H1 (cell line): Measurements from ENCODE around the gene DARS1. TPM values are rescaled to one million over a fixed set of nuclear protein-coding genes. Genes with fewer than 3 reads are reported as not detected.

Experiments
- CTCF ChIA-PET: fragments of 300-600 bp; sonication (Branson Sonifier 250); formaldehyde crosslinking; loops from one replicate; lab custom pipeline; 2021; ENCODE audit not compliant: partially characterized antibody; lab: Charles Lee
- POLR2A ChIA-PET: fragments of 300-600 bp; sonication (Branson Sonifier 250); formaldehyde crosslinking; loops from one replicate; lab custom pipeline; 2021; ENCODE audit warnings: inconsistent platforms; ENCODE audit not compliant: partially characterized antibody; lab: Charles Lee
- DNase-seq, 2 experiments: peaks; one replicate each; pipeline versions ENCODE4 v3.0.0 to v3.0.0-alpha.2; 2010 to 2022; ENCODE audit warnings: low spot score in 2 of 2, low read depth in 1 of 2, mixed read lengths in 1 of 2
- FAIRE-seq: peaks from 2 replicates; lab custom pipeline; 2011; peaks lifted over from hg19 to GRCh38; lab: Jason Lieb, UNC
- H2AFZ ChIP-seq: 2 replicates; pipeline ENCODE4 v1.8.1; 2012; ENCODE audit warnings: low read length, inconsistent platforms
- H2AK5ac ChIP-seq: 2 replicates; pipeline ENCODE4 v1.6.1; 2013; ENCODE audit warnings: low read depth, low read length
- H2BK120ac ChIP-seq: replicated peaks from 2 replicates; pipeline ENCODE3; 2013; ENCODE audit warnings: low read depth, low read length, inconsistent platforms
- H2BK12ac ChIP-seq: 2 replicates; pipeline ENCODE4 v1.6.1; 2013; ENCODE audit warnings: low read depth, low read length
- H2BK15ac ChIP-seq: 2 replicates; pipeline ENCODE4 v1.6.1; 2013; ENCODE audit warnings: low read length
- H2BK20ac ChIP-seq: 2 replicates; pipeline ENCODE4 v1.6.1; 2013; ENCODE audit warnings: low read length
- H2BK5ac ChIP-seq: 2 replicates; pipeline ENCODE4 v1.6.1; 2013; ENCODE audit warnings: low read depth, low read length
- H3K14ac ChIP-seq: 2 replicates; pipeline ENCODE4 v1.6.1; 2013; ENCODE audit warnings: inconsistent platforms; ENCODE audit not compliant: insufficient read length
- H3K18ac ChIP-seq: 2 replicates; pipeline ENCODE4 v1.6.1; 2013; ENCODE audit warnings: low read length; ENCODE audit errors: extremely low read depth
- H3K23ac ChIP-seq: 2 replicates; pipeline ENCODE4 v1.6.1; 2013; ENCODE audit warnings: inconsistent platforms; ENCODE audit not compliant: insufficient read length
- H3K23me2 ChIP-seq: 2 replicates; pipeline ENCODE4 v1.6.1; 2013; ENCODE audit warnings: low read depth, low read length
- H3K27ac ChIP-seq: 2 replicates; pipeline ENCODE4 v1.6.1; 2011; ENCODE audit warnings: low read depth, low read length, inconsistent platforms
- H3K27me3 ChIP-seq, 4 experiments: replicated peaks in 1 of 4; 1 replicate in 1 of 4; 2 replicates in 3 of 4; pipeline versions ENCODE4 v1.6.1 to v1.8.1; 2011 to 2013; ENCODE audit warnings: low read length in 3 of 4, mild to moderate bottlenecking in 3 of 4, inconsistent platforms in 2 of 4, mixed read lengths in 2 of 4, moderate library complexity in 1 of 4; ENCODE audit not compliant: control insufficient read depth in 3 of 4, insufficient read depth in 3 of 4; ENCODE audit errors: extremely low read depth in 1 of 4
- H3K36me3 ChIP-seq, 4 experiments: 2 replicates each; pipeline versions ENCODE4 v1.6.1 to v1.8.1; 2011 to 2013; ENCODE audit warnings: mild to moderate bottlenecking in 4 of 4, low read length in 3 of 4, moderate library complexity in 2 of 4, control low read depth in 1 of 4, inconsistent platforms in 1 of 4; ENCODE audit not compliant: insufficient read depth in 4 of 4, control insufficient read depth in 2 of 4
- H3K4ac ChIP-seq: replicated peaks from 2 replicates; pipeline ENCODE3; 2013; ENCODE audit warnings: low read length, low read depth, mixed read lengths, inconsistent platforms; ENCODE audit not compliant: insufficient read length
- H3K4me1 ChIP-seq, 4 experiments: replicated peaks in 1 of 4; 1 replicate in 1 of 4; 2 replicates in 3 of 4; pipeline versions ENCODE4 v1.6.1 to v1.8.1; 2011 to 2013; ENCODE audit warnings: low read length in 3 of 4, inconsistent platforms in 2 of 4, mixed read lengths in 1 of 4; ENCODE audit not compliant: insufficient read depth in 4 of 4, control insufficient read depth in 3 of 4
- H3K4me2 ChIP-seq, 2 experiments: 2 replicates each; pipeline versions ENCODE4 v1.6.1 to v1.8.1; 2011 to 2013; ENCODE audit warnings: low read depth in 2 of 2, low read length in 2 of 2, control low read depth in 1 of 2, inconsistent platforms in 1 of 2, mild to moderate bottlenecking in 1 of 2; ENCODE audit not compliant: insufficient read depth in 1 of 2
- H3K4me3 ChIP-seq, 4 experiments: fragments of 200-600, 300-600 bp in 1 of 4; sonication (generic), shearing (Covaris generic), sonication (Bioruptor Twin) in 1 of 4; 2 replicates each; pipeline versions ENCODE4 v1.5.1 to v1.8.1; 2011 to 2016; ENCODE audit warnings: low read length in 4 of 4, low read depth in 3 of 4, control low read depth in 2 of 4, inconsistent platforms in 2 of 4, mild to moderate bottlenecking in 2 of 4, mixed read lengths in 1 of 4, moderate library complexity in 1 of 4; ENCODE audit not compliant: insufficient read depth in 2 of 4; ENCODE audit errors: extremely low read depth in 1 of 4
- H3K56ac ChIP-seq: replicated peaks from 2 replicates; pipeline ENCODE3; 2013; ENCODE audit warnings: low read depth, mild to moderate bottlenecking, mixed read lengths, low read length, inconsistent platforms; ENCODE audit not compliant: insufficient read length
- H3K79me1 ChIP-seq: 2 replicates; pipeline ENCODE4 v1.6.1; 2013; ENCODE audit warnings: low read depth, low read length, control low read depth
- H3K79me2 ChIP-seq, 2 experiments: 2 replicates each; pipeline versions ENCODE4 v1.6.1 to v1.8.1; 2012 to 2013; ENCODE audit warnings: low read length in 2 of 2, mild to moderate bottlenecking in 2 of 2, inconsistent platforms in 1 of 2; ENCODE audit not compliant: insufficient read depth in 2 of 2, control insufficient read depth in 1 of 2
- H3K9ac ChIP-seq, 4 experiments: replicated peaks in 1 of 4; 1 replicate in 1 of 4; 2 replicates in 3 of 4; pipeline versions ENCODE4 v1.6.1 to v1.8.1; 2011 to 2013; ENCODE audit warnings: low read depth in 3 of 4, low read length in 3 of 4, control low read depth in 2 of 4, mild to moderate bottlenecking in 2 of 4, moderate library complexity in 2 of 4, inconsistent platforms in 1 of 4; ENCODE audit errors: extremely low read depth in 1 of 4
- H3K9me3 ChIP-seq, 2 experiments: 2 replicates each; pipeline versions ENCODE4 v1.6.1 to v1.8.1; 2012 to 2013; ENCODE audit warnings: mild to moderate bottlenecking in 2 of 2, moderate library complexity in 2 of 2, control low read depth in 1 of 2, inconsistent platforms in 1 of 2, low read depth in 1 of 2, low read length in 1 of 2, mixed read lengths in 1 of 2; ENCODE audit not compliant: insufficient read depth in 2 of 2
- H4K20me1 ChIP-seq, 2 experiments: replicated peaks in 1 of 2; 2 replicates each; pipeline versions ENCODE3 to v1.8.1; 2011 to 2013; ENCODE audit warnings: inconsistent platforms in 2 of 2, low read length in 2 of 2, mild to moderate bottlenecking in 1 of 2; ENCODE audit not compliant: insufficient read depth in 2 of 2, control insufficient read depth in 1 of 2
- H4K5ac ChIP-seq: 2 replicates; pipeline ENCODE4 v1.6.1; 2013; ENCODE audit warnings: low read length, low read depth, mixed read lengths, inconsistent platforms; ENCODE audit not compliant: insufficient read length
- H4K8ac ChIP-seq: 2 replicates; pipeline ENCODE4 v1.8.0; 2013; ENCODE audit warnings: mild to moderate bottlenecking, moderate library complexity, low read length, inconsistent platforms; ENCODE audit not compliant: insufficient read depth; ENCODE audit errors: extremely low read depth
- H4K91ac ChIP-seq: replicated peaks from 2 replicates; pipeline ENCODE3; 2013; ENCODE audit warnings: low read length, mixed read lengths, inconsistent platforms; ENCODE audit not compliant: insufficient read length
- BACH1 ChIP-seq: IDR thresholded peaks from 2 replicates; pipeline ENCODE4 v1.6.1; 2012; ENCODE audit warnings: low read length, improper control_type of control experiment
- HDAC2 ChIP-seq, 2 experiments: fragments of 300-600 bp in 1 of 2; sonication (generic) in 1 of 2; IDR thresholded peaks; 2 replicates each; pipeline ENCODE4 v1.6.1; 2011 to 2012; ENCODE audit warnings: low read depth in 2 of 2, low read length in 2 of 2, mild to moderate bottlenecking in 2 of 2, moderate library complexity in 2 of 2, borderline replicate concordance in 1 of 2, inconsistent platforms in 1 of 2
- HDAC6 ChIP-seq: IDR thresholded peaks from one replicate; pipeline ENCODE4 v1.7.1; 2012; ENCODE audit warnings: low read depth, mild to moderate bottlenecking, inconsistent platforms, low read length, moderate library complexity
- NANOG ChIP-seq: IDR thresholded peaks from 2 replicates; pipeline ENCODE4 v1.6.1; 2011; ENCODE audit warnings: low read length, low read depth, mild to moderate bottlenecking, inconsistent platforms; ENCODE audit not compliant: insufficient read depth, poor library complexity, severe bottlenecking
- POLR2AphosphoS5 ChIP-seq: IDR thresholded peaks from 2 replicates; pipeline ENCODE4 v1.6.1; 2011; ENCODE audit warnings: low read depth, low read length
- POU5F1 ChIP-seq: IDR thresholded peaks from 2 replicates; pipeline ENCODE4 v1.6.1; 2011; ENCODE audit warnings: low read depth, mild to moderate bottlenecking, low read length, moderate library complexity
- RNF2 ChIP-seq: fragments of 200-900, 300-1000 bp; sonication (generic); IDR thresholded peaks from 2 replicates; pipeline ENCODE4 v1.7.1; 2016; ENCODE audit warnings: borderline replicate concordance, low read depth, mild to moderate bottlenecking, antibody characterized with exemption, low read length; ENCODE audit not compliant: poor library complexity, severe bottlenecking; ENCODE audit errors: missing control alignments
- SUZ12 ChIP-seq: fragments of 200-600 bp; sonication (generic); IDR thresholded peaks from 2 replicates; pipeline ENCODE4 v1.6.1; 2012; ENCODE audit warnings: mild to moderate bottlenecking, inconsistent platforms, low read length, moderate library complexity, mixed read lengths
- TBP ChIP-seq: IDR thresholded peaks from 2 replicates; pipeline ENCODE4 v1.6.1; 2011; ENCODE audit warnings: low read depth, low read length, improper control_type of control experiment
- TCF12 ChIP-seq: IDR thresholded peaks from 2 replicates; pipeline ENCODE4 v1.6.1; 2011; ENCODE audit warnings: low read depth, mild to moderate bottlenecking, low read length
- USF2 ChIP-seq: IDR thresholded peaks from 2 replicates; pipeline ENCODE4 v1.6.1; 2011; ENCODE audit warnings: low read length, improper control_type of control experiment
- WGBS, 2 experiments: shearing (Covaris generic) in 1 of 2; methylation state at CpG; one replicate each; pipeline versions ENCODE4 v1.1.6 to v1.1.7; 2013 to 2015; ENCODE audit warnings: low lambda C conversion rate in 2 of 2, mixed read lengths in 2 of 2, inconsistent platforms in 1 of 2, low coverage in 1 of 2, missing lambda C conversion rate in 1 of 2; ENCODE audit not compliant: insufficient replicate concordance in 2 of 2, insufficient coverage in 1 of 2, insufficient read length in 1 of 2; ENCODE audit errors: extremely low coverage in 1 of 2, missing lambda C conversion rate in 1 of 2; 5-methylcytosine and 5-hydroxymethylcytosine counted together
- polyA plus RNA-seq, 7 experiments: library from polyadenylated mRNA; depleted of rRNA in 3 of 7; stranded (reverse) in 5 of 7; unstranded in 2 of 7; fragments of >200 nt in 5 of 7; fragments of 200-250 nt in 2 of 7; gene quantifications; 1 replicate in 5 of 7; 2 replicates in 1 of 7; 4 replicates in 1 of 7; pipeline versions ENCODE4 v1.2.1 to v1.2.3, GENCODE V29; 2011 to 2013; ENCODE audit warnings: missing spikeins in 2 of 7, mixed read lengths in 2 of 7
- total RNA-seq: library from RNA; stranded (reverse); fragmentation: NEBNext Ultra II Directional; extraction: Animal tissue kit (Norgen Biotek cat#: 25700); gene quantifications from 2 replicates; pipeline ENCODE4 v1.2.1, GENCODE V29; 2021

Gene DARS1
- total and polyA plus RNA-seq, 2 of the 8 experiments (the other 6 are each of a cell fraction or from before 2014, with no cell fraction given): 61.7 to 85.9 TPM

GRCh38 chr2:135942936-135943688 is 42.3 kb downstream of the DARS1 start:
- Histone ChIP-seq H4K5ac (no peak overlapping the region), H2AK5ac (no peak overlapping the region), H4K91ac (no peak overlapping the region), H3K4me3 (no peak overlapping the region), H3K18ac (no peak overlapping the region), H3K23me2 (no peaks in the 10 kb centered on the region), H2BK15ac (no peak overlapping the region), H3K79me2 (peaks cover 0 to 17% of the 10 kb centered on the region in 2 experiments; a peak in 2 of 4 replicates), H3K79me1 (no peaks in the 10 kb centered on the region), H2BK12ac (no peak overlapping the region), H2BK5ac (no peak overlapping the region), H3K4me2 (no peak overlapping the region), H2BK20ac (no peak overlapping the region), H3K9ac (no peak overlapping the region), H3K4me1 (no peaks in the 10 kb centered on the region), H3K36me3 (peaks cover 2 to 11% (median 7%) of the 10 kb centered on the region in 4 experiments; a peak in 6 of 8 replicates), H3K4ac (no peak overlapping the region), H3K23ac (no peak overlapping the region), H2AFZ (no peak overlapping the region), H3K9me3 (no peaks in the 10 kb centered on the region), H3K27ac (no peak overlapping the region), H4K20me1 (peaks cover 0 to 3% of the 10 kb centered on the region in 2 experiments), H3K14ac (no peak overlapping the region), H2BK120ac (no peak overlapping the region), H3K27me3 (no peaks in the 10 kb centered on the region), H4K8ac (no peak overlapping the region), H3K56ac (no peak overlapping the region)
- ChIA-PET CTCF (interaction anchor here (0.6 kb wide), 1 partner anchor 29 kb away, joined by 4 read pairs; no protein-coding TSS in a partner anchor), POLR2A (no interaction called here)
- no peak for FAIRE-seq
- no peak for DNase-seq
- WGBS, 2 experiments: 89% methylated on average over 5 of the region's 5 CpGs; no CpG with 5 or more reads in 1 of the 2 experiments
- TF ChIP-seq HDAC2 (IDR thresholded peaks at IDR 0.05; ENCODE audit: borderline replicate concordance in 1 of 2, low read depth in 2 of 2, low read length in 2 of 2): no peak
- no peak for TF ChIP-seq TCF12
- no peak for TF ChIP-seq USF2
- no peak for TF ChIP-seq RNF2
- no peak for TF ChIP-seq NANOG
- no peak for TF ChIP-seq TBP
- no peak for TF ChIP-seq BACH1
- TF ChIP-seq POLR2AphosphoS5: no peak
- no peak for TF ChIP-seq SUZ12
- TF ChIP-seq HDAC6: no peak
- TF ChIP-seq POU5F1: no peak
